Kidney epithelial cell (primary cell): ENCODE results near the gene KISS1R. TPM values are rescaled to one million over a fixed set of nuclear protein-coding genes. Genes with fewer than 3 reads are reported as not detected.

ENCODE experiments used
- DNase-seq: peaks from one replicate; pipeline ENCODE4 v3.0.0-alpha.2; 2010; ENCODE audit warnings: low read depth
- H3K27me3 ChIP-seq: 2 replicates; pipeline ENCODE4 v1.6.0; 2011; ENCODE audit warnings: low read length; ENCODE audit not compliant: control insufficient read depth, insufficient read depth
- H3K36me3 ChIP-seq: 2 replicates; pipeline ENCODE4 v1.5.1; 2011; ENCODE audit warnings: low read length; ENCODE audit not compliant: control insufficient read depth, insufficient read depth
- H3K4me3 ChIP-seq: 2 replicates; pipeline ENCODE4 v1.5.1; 2011; ENCODE audit warnings: low read depth, mild to moderate bottlenecking, control low read depth, low read length
- total RNA-seq: library from RNA; depleted of rRNA; stranded (reverse); fragments of >200 nt; gene quantifications from 2 replicates; pipeline ENCODE4 v1.2.3, GENCODE V29; 2015
- TF ChIP-seq, protein P1 (sequence below): IDR thresholded peaks from 2 replicates; pipeline ENCODE4 v1.5.1; 2011; ENCODE audit warnings: mild to moderate bottlenecking, moderate library complexity, low read length, control low read depth, inconsistent platforms; ENCODE audit not compliant: insufficient read depth, poor library complexity, severe bottlenecking

KISS1R gene
- total RNA-seq, 1 donor from 2014 or later = 0.75 TPM

DNA sequence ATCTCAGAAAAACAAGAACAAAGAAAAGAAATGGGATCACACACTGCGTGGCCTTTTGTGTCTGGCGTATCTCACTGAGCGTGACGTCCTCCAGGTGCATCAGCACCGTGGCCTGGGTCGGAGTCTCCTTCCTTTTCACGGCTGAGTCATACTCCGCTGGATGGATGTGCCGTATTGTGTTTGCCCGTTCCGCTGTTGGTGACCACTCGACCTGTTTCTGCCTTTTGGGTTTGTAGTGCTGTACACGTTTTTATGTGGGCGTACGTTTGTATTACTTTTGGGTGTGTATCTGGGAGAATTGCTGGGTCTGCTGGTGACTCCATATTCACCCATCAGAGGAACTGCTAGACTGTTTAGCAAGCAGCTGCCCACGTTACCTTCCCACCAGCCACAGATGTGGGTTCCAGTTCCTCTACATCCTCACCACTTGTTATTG lies 20.1 kb downstream of the KISS1R start:
- H3K4me3 ChIP-seq = no peak overlapping the region
- TF ChIP-seq, protein P1, sequence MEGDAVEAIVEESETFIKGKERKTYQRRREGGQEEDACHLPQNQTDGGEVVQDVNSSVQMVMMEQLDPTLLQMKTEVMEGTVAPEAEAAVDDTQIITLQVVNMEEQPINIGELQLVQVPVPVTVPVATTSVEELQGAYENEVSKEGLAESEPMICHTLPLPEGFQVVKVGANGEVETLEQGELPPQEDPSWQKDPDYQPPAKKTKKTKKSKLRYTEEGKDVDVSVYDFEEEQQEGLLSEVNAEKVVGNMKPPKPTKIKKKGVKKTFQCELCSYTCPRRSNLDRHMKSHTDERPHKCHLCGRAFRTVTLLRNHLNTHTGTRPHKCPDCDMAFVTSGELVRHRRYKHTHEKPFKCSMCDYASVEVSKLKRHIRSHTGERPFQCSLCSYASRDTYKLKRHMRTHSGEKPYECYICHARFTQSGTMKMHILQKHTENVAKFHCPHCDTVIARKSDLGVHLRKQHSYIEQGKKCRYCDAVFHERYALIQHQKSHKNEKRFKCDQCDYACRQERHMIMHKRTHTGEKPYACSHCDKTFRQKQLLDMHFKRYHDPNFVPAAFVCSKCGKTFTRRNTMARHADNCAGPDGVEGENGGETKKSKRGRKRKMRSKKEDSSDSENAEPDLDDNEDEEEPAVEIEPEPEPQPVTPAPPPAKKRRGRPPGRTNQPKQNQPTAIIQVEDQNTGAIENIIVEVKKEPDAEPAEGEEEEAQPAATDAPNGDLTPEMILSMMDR = no peak
- DNase-seq = no peak
- H3K36me3 ChIP-seq = no peaks in the 10 kb centered on the region
- no peaks in the 10 kb centered on the region for H3K27me3 ChIP-seq

DNA sequence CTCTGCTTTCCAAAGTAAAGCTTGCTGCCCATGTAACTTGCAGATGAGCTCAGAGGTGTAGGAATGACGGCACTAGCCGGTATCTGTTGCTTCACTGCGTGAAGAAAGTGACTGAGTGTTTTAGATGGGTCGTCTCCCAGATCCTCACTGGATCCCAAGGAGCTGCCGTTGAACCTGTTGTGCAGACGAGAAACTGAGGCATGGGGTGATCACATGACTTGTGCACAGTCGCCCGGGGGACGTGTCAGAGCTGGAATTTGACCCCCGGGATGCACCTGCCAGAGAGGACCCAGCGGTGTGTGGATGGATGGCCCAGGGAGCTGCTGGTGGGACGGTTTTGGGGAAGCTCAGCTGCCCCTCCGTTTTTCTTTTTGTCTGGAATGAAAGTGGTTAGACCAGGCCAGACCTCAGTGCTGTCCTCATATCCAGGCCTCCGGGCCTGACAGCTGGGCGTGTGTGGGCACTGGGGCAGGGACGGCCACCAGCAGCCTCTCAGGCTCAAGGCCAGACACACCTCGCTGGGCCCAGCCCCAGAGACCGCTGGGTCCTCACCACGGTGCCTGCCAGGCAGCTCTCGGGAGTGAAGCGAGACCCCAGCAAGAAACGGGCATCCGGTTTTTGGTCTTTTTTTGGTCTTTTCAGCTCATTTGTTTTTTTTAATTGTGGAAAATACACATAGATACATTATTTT lies 21.2 kb downstream of the KISS1R start:
- no peaks in the 10 kb centered on the region for H3K36me3 ChIP-seq
- TF ChIP-seq, protein P1 = no peak

DNA sequence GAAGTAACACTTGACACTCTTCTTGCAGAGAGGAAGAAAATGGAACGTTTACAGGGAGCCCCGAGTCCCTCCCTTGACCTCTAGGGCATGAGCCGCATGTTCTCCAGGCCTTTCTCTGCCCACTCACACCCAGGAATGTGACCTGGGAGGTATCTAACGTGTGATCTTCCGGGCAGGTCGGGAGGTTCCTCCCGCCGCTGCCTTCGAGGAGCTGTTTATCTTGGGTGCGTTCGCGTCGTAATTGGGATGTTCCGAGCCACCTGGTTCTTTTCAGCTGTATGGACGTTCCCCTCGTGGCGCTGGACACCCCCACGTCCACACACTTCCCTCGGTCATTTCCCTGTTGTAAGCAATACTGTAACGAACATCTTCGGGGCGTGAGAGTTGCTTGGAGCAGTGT lies 22.3 kb downstream of the KISS1R start:
- DNase-seq = no peak
- H3K36me3 ChIP-seq = no peaks in the 10 kb centered on the region
- TF ChIP-seq, protein P1 = no peak
- H3K27me3 ChIP-seq = no peaks in the 10 kb centered on the region
- no peak overlapping the region for H3K4me3 ChIP-seq

More for the DNA sequence above, 21.2 kb downstream of the KISS1R start:
- DNase-seq = no peak
- no peak overlapping the region for H3K4me3 ChIP-seq
- no peaks in the 10 kb centered on the region for H3K27me3 ChIP-seq

DNA sequence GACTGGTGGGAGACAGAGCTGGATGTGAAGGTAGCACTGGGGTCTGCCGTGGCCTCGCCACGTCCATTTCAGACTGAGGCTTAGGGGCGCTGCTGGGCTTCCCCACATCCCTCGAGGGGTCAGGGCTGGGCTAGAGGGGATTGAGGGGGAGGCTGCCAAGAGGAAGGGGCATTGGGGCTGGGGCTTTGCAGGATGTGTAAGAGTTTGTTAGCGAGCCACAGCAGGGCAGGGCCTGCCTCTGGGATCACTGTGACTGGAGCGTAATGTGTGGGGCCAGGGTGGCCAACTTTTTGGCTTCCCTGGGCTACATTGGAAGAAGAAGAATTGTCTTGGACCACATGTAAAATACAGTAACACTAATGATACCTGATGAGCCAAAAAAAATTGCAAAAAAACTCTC lies 22.8 kb downstream of the KISS1R start:
- TF ChIP-seq, protein P1 = no peak
- Histone ChIP-seq H3K4me3 (no peak overlapping the region), H3K27me3 (no peaks in the 10 kb centered on the region), H3K36me3 (no peaks in the 10 kb centered on the region)
- DNase-seq = no peak

DNA sequence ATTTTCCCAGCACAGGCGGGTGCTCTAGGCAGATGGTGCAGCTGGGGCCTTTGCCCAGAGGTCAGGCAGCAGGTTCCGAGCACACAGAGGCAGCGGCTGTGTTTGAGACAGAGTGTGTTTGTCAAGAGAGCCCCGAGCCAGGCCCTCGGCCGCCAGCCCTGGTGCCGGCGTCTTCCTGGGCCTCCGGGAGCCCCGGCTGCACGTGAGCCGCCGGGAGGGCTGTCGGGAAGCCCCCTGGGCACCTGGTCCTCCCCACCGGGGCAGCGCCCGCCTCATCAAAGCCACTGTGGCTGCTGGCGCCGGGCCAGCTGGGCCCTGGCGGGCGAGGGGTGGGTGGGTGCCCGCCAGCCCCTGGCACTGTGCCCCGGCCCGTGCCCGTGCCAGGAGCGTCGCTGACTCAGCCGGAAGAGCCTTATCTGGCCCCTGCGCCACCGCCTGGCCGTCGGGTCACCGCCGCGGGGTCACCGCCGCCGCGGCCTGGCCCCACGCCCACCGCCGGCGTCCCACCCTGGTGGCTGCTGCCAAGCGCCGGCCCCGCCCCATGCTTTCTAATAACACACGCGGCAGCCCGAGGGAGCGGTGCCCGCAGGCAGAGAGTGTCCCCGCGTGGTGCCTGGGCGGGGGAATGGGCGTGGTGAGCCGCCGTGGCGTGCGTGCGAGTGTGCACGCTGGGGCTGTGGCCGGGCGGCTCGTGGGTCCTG lies 23.6 kb downstream of the KISS1R start:
- no peak overlapping the region for H3K4me3 ChIP-seq
- no peaks in the 10 kb centered on the region for H3K36me3 ChIP-seq
- no peaks in the 10 kb centered on the region for H3K27me3 ChIP-seq
- no peak for DNase-seq
- TF ChIP-seq, protein P1 = no peak
